ENCODE measurements around the gene PCDHAC1.

Gene PCDHAC1

GRCh38 chr5:140977003-140977402 is 50.9 kb downstream of the PCDHAC1 start:
- Histone ChIP-seq H2AFZ (no peak overlapping the region), H3K4me2 (ENCODE audit: low read length) (peak overlapping the region; percentile 15), H3K36me3 (ENCODE audit: control insufficient read depth, insufficient read depth, low read length) (no peaks in the 10 kb centered on the region), H3K9ac (no peak overlapping the region), H3K9me3 (ENCODE audit: control insufficient read depth, low read length) (no peaks in the 10 kb centered on the region), H3K27ac (peak overlapping the region; percentile 81), H3K4me3 (ENCODE audit: low read depth, low read length) (no peak overlapping the region), H3K4me1 (peaks cover 30% of the 10 kb centered on the region), H3K27me3 (ENCODE audit: control insufficient read depth, insufficient read depth, low read length) (no peaks in the 10 kb centered on the region), H3K79me2 (peaks cover 6% of the 10 kb centered on the region)
- no peak for TF ChIP-seq CTCF (IDR thresholded peaks at IDR 0.05)

GRCh38 chr5:140978260-140978659 is 52.2 kb downstream of the PCDHAC1 start:
- peak overlapping the region; percentile 81 for H3K27ac ChIP-seq
- H3K4me3 ChIP-seq (ENCODE audit: low read depth, low read length) = peak overlapping the region; percentile 17
- H3K9ac ChIP-seq = no peak overlapping the region
- H3K27me3 ChIP-seq (ENCODE audit: control insufficient read depth, insufficient read depth, low read length) = no peaks in the 10 kb centered on the region
- H3K4me1 ChIP-seq = peaks cover 30% of the 10 kb centered on the region
- H3K9me3 ChIP-seq (ENCODE audit: control insufficient read depth, low read length) = no peaks in the 10 kb centered on the region
- H3K36me3 ChIP-seq (ENCODE audit: control insufficient read depth, insufficient read depth, low read length) = no peaks in the 10 kb centered on the region
- H2AFZ ChIP-seq = peak overlapping the region; percentile 3
- H3K4me2 ChIP-seq (ENCODE audit: low read length) = peak overlapping the region; percentile 15
- no peak for TF ChIP-seq CTCF (IDR thresholded peaks at IDR 0.05)
- H3K79me2 ChIP-seq = peaks cover 3% of the 10 kb centered on the region

- H3K4me3 ChIP-seq (ENCODE audit: low read depth, low read length) = no peak overlapping the region
- peaks cover 30% of the 10 kb centered on the region for H3K4me1 ChIP-seq
- no peaks in the 10 kb centered on the region for H3K27me3 ChIP-seq (ENCODE audit: control insufficient read depth, insufficient read depth, low read length)
- H3K9ac ChIP-seq = no peak overlapping the region
- TF ChIP-seq CTCF (IDR thresholded peaks at IDR 0.05) = no peak
- H2AFZ ChIP-seq = no peak overlapping the region
- peak overlapping the region; percentile 16 for H3K4me2 ChIP-seq (ENCODE audit: low read length)
- H3K36me3 ChIP-seq (ENCODE audit: control insufficient read depth, insufficient read depth, low read length) = no peaks in the 10 kb centered on the region
- peaks cover 3% of the 10 kb centered on the region for H3K79me2 ChIP-seq
- H3K9me3 ChIP-seq (ENCODE audit: control insufficient read depth, low read length) = no peaks in the 10 kb centered on the region
- peak overlapping the region; percentile 81 for H3K27ac ChIP-seq
Observed at GRCh38 chr5:140978983-140979382, 52.9 kb downstream of the PCDHAC1 start.
